H1 (cell line): ENCODE data around the gene CPED1. TPM values are rescaled to one million over a fixed set of nuclear protein-coding genes. Genes with fewer than 3 reads are reported as not detected.

Source experiments
- CTCF ChIA-PET: fragments of 300-600 bp; sonication (Branson Sonifier 250); formaldehyde crosslinking; loops from one replicate; lab custom pipeline; 2021; ENCODE audit not compliant: partially characterized antibody; lab: Charles Lee
- POLR2A ChIA-PET: fragments of 300-600 bp; sonication (Branson Sonifier 250); formaldehyde crosslinking; loops from one replicate; lab custom pipeline; 2021; ENCODE audit warnings: inconsistent platforms; ENCODE audit not compliant: partially characterized antibody; lab: Charles Lee
- DNase-seq, 2 experiments: peaks; one replicate each; pipeline versions ENCODE4 v3.0.0 to v3.0.0-alpha.2; 2010 to 2022; ENCODE audit warnings: low spot score in 2 of 2, low read depth in 1 of 2, mixed read lengths in 1 of 2
- FAIRE-seq: peaks from 2 replicates; lab custom pipeline; 2011; peaks lifted over from hg19 to GRCh38; lab: Jason Lieb, UNC
- H2AFZ ChIP-seq: 2 replicates; pipeline ENCODE4 v1.8.1; 2012; ENCODE audit warnings: low read length, inconsistent platforms
- H2AK5ac ChIP-seq: 2 replicates; pipeline ENCODE4 v1.6.1; 2013; ENCODE audit warnings: low read depth, low read length
- H2BK120ac ChIP-seq: replicated peaks from 2 replicates; pipeline ENCODE3; 2013; ENCODE audit warnings: low read depth, low read length, inconsistent platforms
- H2BK12ac ChIP-seq: 2 replicates; pipeline ENCODE4 v1.6.1; 2013; ENCODE audit warnings: low read depth, low read length
- H2BK15ac ChIP-seq: 2 replicates; pipeline ENCODE4 v1.6.1; 2013; ENCODE audit warnings: low read length
- H2BK20ac ChIP-seq: 2 replicates; pipeline ENCODE4 v1.6.1; 2013; ENCODE audit warnings: low read length
- H2BK5ac ChIP-seq: 2 replicates; pipeline ENCODE4 v1.6.1; 2013; ENCODE audit warnings: low read depth, low read length
- H3K14ac ChIP-seq: 2 replicates; pipeline ENCODE4 v1.6.1; 2013; ENCODE audit warnings: inconsistent platforms; ENCODE audit not compliant: insufficient read length
- H3K18ac ChIP-seq: 2 replicates; pipeline ENCODE4 v1.6.1; 2013; ENCODE audit warnings: low read length; ENCODE audit errors: extremely low read depth
- H3K23ac ChIP-seq: 2 replicates; pipeline ENCODE4 v1.6.1; 2013; ENCODE audit warnings: inconsistent platforms; ENCODE audit not compliant: insufficient read length
- H3K23me2 ChIP-seq: 2 replicates; pipeline ENCODE4 v1.6.1; 2013; ENCODE audit warnings: low read depth, low read length
- H3K27ac ChIP-seq: 2 replicates; pipeline ENCODE4 v1.6.1; 2011; ENCODE audit warnings: low read depth, low read length, inconsistent platforms
- H3K27me3 ChIP-seq, 4 experiments: replicated peaks in 1 of 4; 1 replicate in 1 of 4; 2 replicates in 3 of 4; pipeline versions ENCODE4 v1.6.1 to v1.8.1; 2011 to 2013; ENCODE audit warnings: low read length in 3 of 4, mild to moderate bottlenecking in 3 of 4, inconsistent platforms in 2 of 4, mixed read lengths in 2 of 4, moderate library complexity in 1 of 4; ENCODE audit not compliant: control insufficient read depth in 3 of 4, insufficient read depth in 3 of 4; ENCODE audit errors: extremely low read depth in 1 of 4
- H3K36me3 ChIP-seq, 4 experiments: 2 replicates each; pipeline versions ENCODE4 v1.6.1 to v1.8.1; 2011 to 2013; ENCODE audit warnings: mild to moderate bottlenecking in 4 of 4, low read length in 3 of 4, moderate library complexity in 2 of 4, control low read depth in 1 of 4, inconsistent platforms in 1 of 4; ENCODE audit not compliant: insufficient read depth in 4 of 4, control insufficient read depth in 2 of 4
- H3K4ac ChIP-seq: replicated peaks from 2 replicates; pipeline ENCODE3; 2013; ENCODE audit warnings: low read length, low read depth, mixed read lengths, inconsistent platforms; ENCODE audit not compliant: insufficient read length
- H3K4me1 ChIP-seq, 4 experiments: replicated peaks in 1 of 4; 1 replicate in 1 of 4; 2 replicates in 3 of 4; pipeline versions ENCODE4 v1.6.1 to v1.8.1; 2011 to 2013; ENCODE audit warnings: low read length in 3 of 4, inconsistent platforms in 2 of 4, mixed read lengths in 1 of 4; ENCODE audit not compliant: insufficient read depth in 4 of 4, control insufficient read depth in 3 of 4
- H3K4me2 ChIP-seq, 2 experiments: 2 replicates each; pipeline versions ENCODE4 v1.6.1 to v1.8.1; 2011 to 2013; ENCODE audit warnings: low read depth in 2 of 2, low read length in 2 of 2, control low read depth in 1 of 2, inconsistent platforms in 1 of 2, mild to moderate bottlenecking in 1 of 2; ENCODE audit not compliant: insufficient read depth in 1 of 2
- H3K4me3 ChIP-seq, 4 experiments: fragments of 200-600, 300-600 bp in 1 of 4; sonication (generic), shearing (Covaris generic), sonication (Bioruptor Twin) in 1 of 4; 2 replicates each; pipeline versions ENCODE4 v1.5.1 to v1.8.1; 2011 to 2016; ENCODE audit warnings: low read length in 4 of 4, low read depth in 3 of 4, control low read depth in 2 of 4, inconsistent platforms in 2 of 4, mild to moderate bottlenecking in 2 of 4, mixed read lengths in 1 of 4, moderate library complexity in 1 of 4; ENCODE audit not compliant: insufficient read depth in 2 of 4; ENCODE audit errors: extremely low read depth in 1 of 4
- H3K56ac ChIP-seq: replicated peaks from 2 replicates; pipeline ENCODE3; 2013; ENCODE audit warnings: low read depth, mild to moderate bottlenecking, mixed read lengths, low read length, inconsistent platforms; ENCODE audit not compliant: insufficient read length
- H3K79me1 ChIP-seq: 2 replicates; pipeline ENCODE4 v1.6.1; 2013; ENCODE audit warnings: low read depth, low read length, control low read depth
- H3K79me2 ChIP-seq, 2 experiments: 2 replicates each; pipeline versions ENCODE4 v1.6.1 to v1.8.1; 2012 to 2013; ENCODE audit warnings: low read length in 2 of 2, mild to moderate bottlenecking in 2 of 2, inconsistent platforms in 1 of 2; ENCODE audit not compliant: insufficient read depth in 2 of 2, control insufficient read depth in 1 of 2
- H3K9ac ChIP-seq, 4 experiments: replicated peaks in 1 of 4; 1 replicate in 1 of 4; 2 replicates in 3 of 4; pipeline versions ENCODE4 v1.6.1 to v1.8.1; 2011 to 2013; ENCODE audit warnings: low read depth in 3 of 4, low read length in 3 of 4, control low read depth in 2 of 4, mild to moderate bottlenecking in 2 of 4, moderate library complexity in 2 of 4, inconsistent platforms in 1 of 4; ENCODE audit errors: extremely low read depth in 1 of 4
- H3K9me3 ChIP-seq, 2 experiments: 2 replicates each; pipeline versions ENCODE4 v1.6.1 to v1.8.1; 2012 to 2013; ENCODE audit warnings: mild to moderate bottlenecking in 2 of 2, moderate library complexity in 2 of 2, control low read depth in 1 of 2, inconsistent platforms in 1 of 2, low read depth in 1 of 2, low read length in 1 of 2, mixed read lengths in 1 of 2; ENCODE audit not compliant: insufficient read depth in 2 of 2
- H4K20me1 ChIP-seq, 2 experiments: replicated peaks in 1 of 2; 2 replicates each; pipeline versions ENCODE3 to v1.8.1; 2011 to 2013; ENCODE audit warnings: inconsistent platforms in 2 of 2, low read length in 2 of 2, mild to moderate bottlenecking in 1 of 2; ENCODE audit not compliant: insufficient read depth in 2 of 2, control insufficient read depth in 1 of 2
- H4K5ac ChIP-seq: 2 replicates; pipeline ENCODE4 v1.6.1; 2013; ENCODE audit warnings: low read length, low read depth, mixed read lengths, inconsistent platforms; ENCODE audit not compliant: insufficient read length
- H4K8ac ChIP-seq: 2 replicates; pipeline ENCODE4 v1.8.0; 2013; ENCODE audit warnings: mild to moderate bottlenecking, moderate library complexity, low read length, inconsistent platforms; ENCODE audit not compliant: insufficient read depth; ENCODE audit errors: extremely low read depth
- H4K91ac ChIP-seq: replicated peaks from 2 replicates; pipeline ENCODE3; 2013; ENCODE audit warnings: low read length, mixed read lengths, inconsistent platforms; ENCODE audit not compliant: insufficient read length
- ATF3 ChIP-seq: IDR thresholded peaks from 2 replicates; pipeline ENCODE4 v1.6.1; 2011; ENCODE audit warnings: low read depth, mild to moderate bottlenecking, low read length; ENCODE audit not compliant: insufficient read depth
- BACH1 ChIP-seq: IDR thresholded peaks from 2 replicates; pipeline ENCODE4 v1.6.1; 2012; ENCODE audit warnings: low read length, improper control_type of control experiment
- CEBPB ChIP-seq: IDR thresholded peaks from 2 replicates; pipeline ENCODE4 v1.6.1; 2012; ENCODE audit warnings: low read depth, low read length
- CTBP2 ChIP-seq: IDR thresholded peaks from 2 replicates; pipeline ENCODE4 v1.7.0; 2011; ENCODE audit warnings: borderline replicate concordance, mild to moderate bottlenecking, moderate library complexity, mixed read lengths, low read length; ENCODE audit not compliant: insufficient read depth, insufficient read length
- KDM4A ChIP-seq: IDR thresholded peaks from one replicate; pipeline ENCODE4 v1.7.1; 2012; ENCODE audit warnings: low read depth, mild to moderate bottlenecking, moderate library complexity, low read length, inconsistent platforms; ENCODE audit not compliant: severe bottlenecking
- NRF1 ChIP-seq: IDR thresholded peaks from 2 replicates; pipeline ENCODE4 v1.6.1; 2011; ENCODE audit warnings: mild to moderate bottlenecking, low read depth, low read length, improper control_type of control experiment
- POLR2AphosphoS5 ChIP-seq: IDR thresholded peaks from 2 replicates; pipeline ENCODE4 v1.6.1; 2011; ENCODE audit warnings: low read depth, low read length
- SIN3A ChIP-seq, 2 experiments: IDR thresholded peaks in 1 of 2; conservative IDR thresholded peaks in 1 of 2; 2 replicates each; pipeline ENCODE4 v1.6.1; 2011 to 2012; ENCODE audit warnings: low read length in 2 of 2, improper control_type of control experiment in 1 of 2, low read depth in 1 of 2, mild to moderate bottlenecking in 1 of 2
- SIRT6 ChIP-seq: IDR thresholded peaks from one replicate; pipeline ENCODE4 v1.7.1; 2012; ENCODE audit warnings: low read length, inconsistent platforms
- SIX5 ChIP-seq: IDR thresholded peaks from 2 replicates; pipeline ENCODE4 v1.6.1; 2011; ENCODE audit warnings: mild to moderate bottlenecking, low read depth, low read length
- SP1 ChIP-seq: IDR thresholded peaks from 2 replicates; pipeline ENCODE4 v1.6.1; 2011; ENCODE audit warnings: low read depth, low read length
- WGBS, 2 experiments: shearing (Covaris generic) in 1 of 2; methylation state at CpG; one replicate each; pipeline versions ENCODE4 v1.1.6 to v1.1.7; 2013 to 2015; ENCODE audit warnings: low lambda C conversion rate in 2 of 2, mixed read lengths in 2 of 2, inconsistent platforms in 1 of 2, low coverage in 1 of 2, missing lambda C conversion rate in 1 of 2; ENCODE audit not compliant: insufficient replicate concordance in 2 of 2, insufficient coverage in 1 of 2, insufficient read length in 1 of 2; ENCODE audit errors: extremely low coverage in 1 of 2, missing lambda C conversion rate in 1 of 2; 5-methylcytosine and 5-hydroxymethylcytosine counted together
- polyA plus RNA-seq, 7 experiments: library from polyadenylated mRNA; depleted of rRNA in 3 of 7; stranded (reverse) in 5 of 7; unstranded in 2 of 7; fragments of >200 nt in 5 of 7; fragments of 200-250 nt in 2 of 7; gene quantifications; 1 replicate in 5 of 7; 2 replicates in 1 of 7; 4 replicates in 1 of 7; pipeline versions ENCODE4 v1.2.1 to v1.2.3, GENCODE V29; 2011 to 2013; ENCODE audit warnings: missing spikeins in 2 of 7, mixed read lengths in 2 of 7
- total RNA-seq: library from RNA; stranded (reverse); fragmentation: NEBNext Ultra II Directional; extraction: Animal tissue kit (Norgen Biotek cat#: 25700); gene quantifications from 2 replicates; pipeline ENCODE4 v1.2.1, GENCODE V29; 2021

CPED1 gene
- total and polyA plus RNA-seq, 2 of the 8 experiments (the other 6 are each of a cell fraction or from before 2014, with no cell fraction given), result 0.08 to 0.39 TPM

GRCh38 chr7:120955577-120956149 lies 32.8 kb upstream of the CPED1 start:
- H3K18ac ChIP-seq, result no peak overlapping the region
- TF ChIP-seq NRF1 (no peak), ATF3 (no peak), BACH1 (no peak), SIX5 (no peak), POLR2AphosphoS5 (no peak), KDM4A (no peak), SIRT6 (no peak), CTBP2 (no peak), SIN3A (conservative IDR thresholded peaks at IDR 0.05 in 1 of 2, IDR thresholded peaks at IDR 0.05 in 1 of 2; ENCODE audit: low read depth in 1 of 2, low read length in 2 of 2) (no peak), CEBPB (no peak), SP1 (no peak)
- peaks cover 2 to 40% (median 11%) of the 10 kb centered on the region in 4 experiments; a peak in 6 of 8 replicates for H3K36me3 ChIP-seq
- no peak overlapping the region for H3K27ac ChIP-seq
- CTCF ChIA-PET, result interaction anchor here (1.2 kb wide), 1 partner anchor 163 kb away, joined by 5 read pairs; no protein-coding TSS in a partner anchor
- H4K20me1 ChIP-seq, result peaks cover 0 to 3% of the 10 kb centered on the region in 2 experiments
- H3K27me3 ChIP-seq, result no peaks in the 10 kb centered on the region
- POLR2A ChIA-PET, result no interaction called here
- no peak overlapping the region for H3K4me3 ChIP-seq
- H3K4ac ChIP-seq, result no peak overlapping the region
- no peak overlapping the region for H2BK20ac ChIP-seq
- H3K56ac ChIP-seq, result no peak overlapping the region
- no peak for FAIRE-seq
- no peak overlapping the region for H4K8ac ChIP-seq
- peaks cover 3% of the 10 kb centered on the region; the same call in 1 of the 2 replicates for H3K23me2 ChIP-seq
- no peak overlapping the region for H2BK120ac ChIP-seq
- H2BK12ac ChIP-seq, result no peak overlapping the region
- DNase-seq, result no peak
- no peak overlapping the region for H4K5ac ChIP-seq
- no peak overlapping the region for H2BK15ac ChIP-seq
- H3K9ac ChIP-seq, result no peak overlapping the region
- no peaks in the 10 kb centered on the region for H3K9me3 ChIP-seq
- no peaks in the 10 kb centered on the region for H3K79me1 ChIP-seq
- H3K14ac ChIP-seq, result no peak overlapping the region
- no peak overlapping the region for H2AK5ac ChIP-seq
- no peak overlapping the region for H4K91ac ChIP-seq
- H3K4me2 ChIP-seq, result no peak overlapping the region
- H3K4me1 ChIP-seq, result peaks cover 0 to 2% (median 0%) of the 10 kb centered on the region in 4 experiments; a peak in 2 of 7 replicates
- no peak overlapping the region for H3K23ac ChIP-seq
- H2BK5ac ChIP-seq, result no peak overlapping the region
- 92% methylated on average over 3 of the region's 3 CpGs; no CpG with 5 or more reads in 1 of the 2 experiments for WGBS, 2 experiments
- no peak overlapping the region for H2AFZ ChIP-seq
- H3K79me2 ChIP-seq, result peaks cover 0 to 19% of the 10 kb centered on the region in 2 experiments; a peak in 2 of 4 replicates
